ENCODE data around the gene TMEM234. TPM values are rescaled to one million over a fixed set of nuclear protein-coding genes. Genes with fewer than 3 reads are reported as not detected.

TMEM234 gene
- total RNA-seq, 2 donors from 2014 or later = 7.0 to 10.7 TPM

DNA sequence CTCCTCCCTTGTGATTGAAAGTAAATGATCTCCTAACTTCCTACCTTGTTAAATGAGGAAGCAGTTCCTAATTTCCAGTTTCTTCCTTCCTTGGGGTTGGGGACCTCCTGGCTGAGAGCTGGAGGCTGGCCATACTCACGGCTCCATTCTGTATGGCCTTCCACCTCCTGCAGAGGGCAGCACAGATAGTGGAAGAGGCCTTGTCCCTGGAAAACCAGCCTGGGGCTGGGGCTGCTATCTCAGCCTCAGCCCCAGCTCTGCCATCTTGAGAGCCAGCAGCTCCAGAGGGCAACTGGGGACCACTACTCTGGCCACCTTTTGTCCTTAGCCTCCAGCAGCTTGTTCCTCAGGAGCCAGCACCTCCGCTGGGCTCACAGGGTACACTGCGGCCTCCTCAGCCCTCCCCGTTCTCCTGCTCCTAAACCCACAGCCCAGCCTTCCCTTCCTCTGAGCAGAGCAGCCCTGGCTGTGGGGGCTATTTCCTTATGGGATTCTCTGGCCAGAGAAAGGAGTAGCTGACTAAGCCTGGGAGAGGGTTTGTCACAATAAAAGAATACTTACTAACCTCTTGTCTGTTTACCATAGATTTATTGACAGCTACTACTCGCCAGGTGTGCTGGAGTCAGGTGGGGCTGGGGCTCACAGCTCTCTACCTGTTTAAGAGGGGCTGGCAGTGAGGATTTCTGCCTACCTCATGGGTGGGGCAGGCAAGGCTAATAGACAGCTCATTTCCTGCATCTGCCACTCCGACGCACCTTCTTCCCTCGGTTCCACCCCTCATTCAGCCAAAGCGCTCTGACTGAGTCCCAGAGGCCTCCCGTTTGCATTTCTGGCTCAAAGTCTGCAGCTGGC, 6.3 kb downstream of the TMEM234 start:
- peak overlapping the region; percentile 23 to 84 for H3K27ac Mint-ChIP-seq
- ATAC-seq = peak; percentile 90 to 92
- H3K36me3 Mint-ChIP-seq = no peaks in the 10 kb centered on the region
- no peaks in the 10 kb centered on the region for H3K9me3 Mint-ChIP-seq
- DNase-seq (ENCODE audit: low spot score in 2 of 2) = peak in 1 of 2 donors; percentile 66

DNA sequence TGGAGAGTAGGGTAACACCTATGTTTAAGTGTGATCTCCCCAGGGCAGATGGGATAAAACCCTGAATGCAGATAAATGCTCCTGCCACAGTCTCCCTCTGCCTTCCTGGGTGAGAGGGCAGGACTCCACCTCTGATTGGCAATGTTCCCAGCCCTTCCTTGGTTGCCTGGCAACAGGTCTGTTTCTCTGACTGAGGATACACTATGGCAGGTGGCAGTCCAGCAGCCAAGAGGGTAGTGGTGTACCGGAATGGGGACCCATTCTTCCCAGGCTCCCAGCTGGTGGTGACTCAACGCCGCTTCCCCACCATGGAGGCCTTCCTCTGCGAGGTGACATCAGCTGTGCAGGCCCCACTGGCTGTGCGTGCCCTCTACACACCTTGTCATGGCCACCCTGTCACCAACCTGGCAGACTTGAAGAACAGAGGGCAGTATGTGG, 13.2 kb downstream of the TMEM234 start, which contains the start of gene DCDC2B:
Gene DCDC2B (plus strand): TSS at position 199 of the 438 bp plus-strand sequence. CDS start 5 bp downstream, at position 204.
- DNase-seq (ENCODE audit: low spot score in 2 of 2) (no peak), ATAC-seq (no peak)
- Mint-ChIP-seq H3K9me3 (no peaks in the 10 kb centered on the region), H3K36me3 (peaks cover 6 to 15% of the 10 kb centered on the region in 2 donors), H3K27ac (peak within 1 kb of the TSS; percentile 19 to 76)

DNA sequence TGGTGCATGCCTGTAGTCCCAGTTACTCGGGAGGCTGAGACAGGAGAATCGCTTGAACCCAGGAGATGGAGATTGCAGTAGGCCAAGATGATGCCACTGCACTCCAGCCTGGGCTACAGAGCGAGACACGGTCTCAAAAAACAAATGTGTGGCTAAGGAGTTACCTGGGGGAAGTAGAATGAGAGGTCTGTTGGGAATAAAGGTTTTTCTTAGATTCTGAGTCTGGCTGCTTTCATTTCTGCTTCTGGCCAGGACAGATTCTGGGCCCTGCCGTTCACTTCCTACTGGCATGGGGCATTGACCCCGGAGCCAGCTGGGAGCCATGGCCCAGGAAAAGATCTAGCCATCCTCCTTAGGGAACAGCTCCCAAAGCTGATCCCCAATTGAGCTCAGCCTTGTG, 13.7 kb downstream of the TMEM234 start:
- Mint-ChIP-seq H3K36me3 (peaks cover 6 to 15% of the 10 kb centered on the region in 2 donors), H3K27ac (no peak overlapping the region), H3K9me3 (no peaks in the 10 kb centered on the region)
- ATAC-seq (no peak), DNase-seq (ENCODE audit: low spot score in 2 of 2) (no peak)

- peak; percentile 85 to 90 for DNase-seq (ENCODE audit: low spot score in 2 of 2)
- H3K9me3 Mint-ChIP-seq = no peaks in the 10 kb centered on the region
- peak within 1 kb of the TSS; percentile 92 to 94 for H3K27ac Mint-ChIP-seq
- ATAC-seq = peak; percentile 79 to 82
- peaks cover 12 to 19% of the 10 kb centered on the region in 2 donors for H3K36me3 Mint-ChIP-seq
Observed at GRCh38 chr1:32205401-32206370, 16.5 kb downstream of the TMEM234 start, which contains the start of gene IQCC. TSS of gene IQCC (plus strand) at chr1:32205671. CDS start at chr1:32205682, 11 bp downstream.

- H3K9me3 Mint-ChIP-seq = no peaks in the 10 kb centered on the region
- peaks cover 12 to 19% of the 10 kb centered on the region in 2 donors for H3K36me3 Mint-ChIP-seq
- DNase-seq (ENCODE audit: low spot score in 2 of 2) (no peak), ATAC-seq (no peak)
- H3K27ac Mint-ChIP-seq = peak overlapping the region in 1 of 2 donors; percentile 92
Observed at GRCh38 chr1:32204943-32205361, 17.2 kb downstream of the TMEM234 start.

DNA sequence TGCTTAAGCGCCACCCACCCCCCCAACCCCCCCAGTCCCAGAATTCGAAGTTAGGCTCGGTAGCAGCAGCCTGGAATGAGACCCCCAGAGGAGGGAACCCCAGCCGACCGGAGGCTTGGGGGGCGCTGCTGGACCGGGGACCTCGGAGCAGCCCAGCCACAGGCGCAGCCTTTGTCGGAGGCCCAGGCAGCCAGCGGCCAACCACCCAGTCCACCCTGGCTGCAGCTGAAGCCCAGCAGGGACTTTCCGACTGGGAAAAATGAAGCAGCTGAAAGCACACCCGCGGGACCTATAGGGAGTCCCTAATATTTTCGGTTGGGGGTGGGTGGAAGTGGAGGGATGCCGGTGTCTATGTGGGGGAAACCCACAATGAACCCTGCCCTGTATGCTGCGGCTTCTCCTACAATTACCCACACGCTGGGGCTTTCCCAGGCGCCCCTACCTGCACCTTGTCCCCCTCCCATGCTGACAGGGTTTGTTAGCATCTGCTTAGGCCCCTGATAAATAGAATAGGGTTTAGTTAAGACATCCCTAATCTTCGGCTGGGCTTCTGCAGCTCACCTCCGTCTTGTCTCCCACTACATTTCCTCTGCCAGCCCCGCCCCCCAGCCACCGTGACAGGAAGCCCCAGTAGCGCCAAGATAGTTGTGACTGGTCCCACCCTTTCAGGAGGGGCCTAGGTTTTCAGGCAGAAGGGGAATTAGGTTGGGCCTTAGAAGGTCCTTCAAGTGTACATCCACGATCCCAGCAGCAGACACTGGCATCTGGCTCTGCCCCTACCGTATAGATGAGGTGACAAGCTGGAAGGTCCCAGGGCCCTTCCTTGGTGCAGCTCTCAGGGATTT, 20.9 kb downstream of the TMEM234 start:
- peaks cover 19 to 26% of the 10 kb centered on the region in 2 donors for H3K36me3 Mint-ChIP-seq
- peak; percentile 51 to 71 for ATAC-seq

GRCh38 chr1:32200226-32201010, 21.7 kb downstream of the TMEM234 start, which contains the start of gene CCDC28B:
TSS of gene CCDC28B (plus strand) at chr1:32200595. CDS start at chr1:32201936, 1,341 bp downstream.
- Mint-ChIP-seq H3K9me3 (no peaks in the 10 kb centered on the region), H3K27ac (peak within 1 kb of the TSS; percentile 73 to 95), H3K36me3 (peaks cover 21 to 26% of the 10 kb centered on the region in 2 donors)
- ATAC-seq (peak; percentile 49 to 53), DNase-seq (ENCODE audit: low spot score in 2 of 2) (peak; percentile 54 to 73)

More for the DNA sequence above, 20.9 kb downstream of the TMEM234 start:
- DNase-seq (ENCODE audit: low spot score in 2 of 2) = peak; percentile 74 to 84
- Mint-ChIP-seq H3K9me3 (no peaks in the 10 kb centered on the region), H3K27ac (peak overlapping the region; percentile 50 to 95)

- ATAC-seq = no peak
- no peaks in the 10 kb centered on the region for H3K9me3 Mint-ChIP-seq
Observed at GRCh38 chr1:32199717-32200072, 22.5 kb downstream of the TMEM234 start.

DNA sequence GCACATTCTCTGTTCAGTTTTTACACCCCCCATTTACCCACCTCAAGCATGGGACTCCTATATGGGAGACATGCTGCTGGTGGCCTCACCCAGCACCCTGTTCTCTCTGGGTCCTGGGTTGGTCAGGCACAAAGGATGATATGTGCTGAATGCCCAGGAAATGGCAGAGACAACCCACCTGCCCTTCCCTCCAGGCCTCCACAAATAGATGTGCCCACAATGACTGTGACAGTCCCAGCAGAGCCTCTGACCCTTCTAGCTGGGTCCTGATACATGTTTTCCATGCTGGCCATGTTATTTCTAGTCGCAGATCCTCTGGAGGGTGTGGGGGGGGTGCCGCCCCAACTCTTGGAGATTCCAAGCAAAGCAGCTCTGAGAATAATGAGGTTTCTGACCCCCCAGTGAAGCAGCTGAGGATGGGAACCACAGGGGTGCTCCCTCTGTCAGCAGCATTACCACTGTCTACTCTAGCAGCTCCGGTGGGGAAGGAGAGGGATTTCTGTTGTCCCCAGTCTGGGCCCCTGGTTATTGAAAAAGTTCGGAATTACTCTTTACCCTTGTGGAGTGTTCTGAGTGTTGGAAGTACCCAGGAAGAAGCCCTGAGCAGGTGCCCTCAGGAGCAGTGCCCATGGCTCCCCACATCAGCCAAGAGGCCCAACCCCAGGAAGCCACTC, 23.0 kb downstream of the TMEM234 start:
- Mint-ChIP-seq H3K9me3 (no peaks in the 10 kb centered on the region), H3K27ac (peak overlapping the region in 1 of 2 donors; percentile 73), H3K36me3 (peaks cover 29 to 32% of the 10 kb centered on the region in 2 donors)
- ATAC-seq (no peak), DNase-seq (ENCODE audit: low spot score in 2 of 2) (no peak)

More at GRCh38 chr1:32199717-32200072, 22.5 kb downstream of the TMEM234 start:
- DNase-seq (ENCODE audit: low spot score in 2 of 2) = no peak
- Mint-ChIP-seq H3K27ac (peak overlapping the region in 1 of 2 donors; percentile 73), H3K36me3 (peaks cover 26 to 27% of the 10 kb centered on the region in 2 donors)

DNA sequence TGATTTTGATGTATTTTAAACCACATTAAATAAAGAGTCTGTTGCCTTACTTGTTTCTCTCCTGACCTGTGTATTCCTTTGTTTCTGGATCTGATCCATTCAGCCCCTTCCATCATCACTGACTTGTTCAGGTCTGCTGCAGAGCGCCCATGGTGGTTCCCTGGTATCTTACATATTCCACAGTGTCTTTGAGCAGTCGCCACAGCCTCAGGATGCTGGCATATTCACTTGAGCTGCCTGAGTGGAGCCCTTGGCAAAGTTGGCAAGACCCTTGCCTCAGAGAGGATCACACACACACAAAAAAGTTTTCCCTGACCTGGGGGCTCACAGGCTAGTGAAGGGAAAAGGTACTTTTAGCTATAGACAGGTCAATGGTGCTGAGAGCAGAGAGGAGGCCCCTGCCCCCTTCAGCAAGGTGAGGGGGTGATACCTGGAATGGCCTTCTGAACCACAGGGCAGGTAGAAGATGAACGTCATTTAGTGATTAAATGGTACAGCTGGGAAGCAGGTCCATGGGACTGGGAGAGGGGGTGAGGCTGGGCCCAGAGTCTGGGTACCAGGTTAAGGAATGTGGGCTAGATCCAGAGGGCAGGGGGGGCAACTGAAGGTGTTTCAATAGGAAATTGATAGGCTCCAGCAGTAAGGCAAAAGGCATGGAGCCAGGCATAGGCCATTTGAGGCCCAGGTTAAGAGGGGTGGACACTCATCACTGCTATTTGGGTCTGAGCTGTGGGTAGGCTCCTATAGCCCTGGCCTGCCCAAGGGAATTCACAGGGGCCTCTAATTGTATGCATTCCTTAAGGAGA, 23.7 kb downstream of the TMEM234 start:
- DNase-seq (ENCODE audit: low spot score in 2 of 2) = no peak
- Mint-ChIP-seq H3K27ac (peak overlapping the region; percentile 22 to 66), H3K36me3 (peaks cover 35 to 39% of the 10 kb centered on the region in 2 donors), H3K9me3 (no peaks in the 10 kb centered on the region)
- ATAC-seq = no peak

DNA sequence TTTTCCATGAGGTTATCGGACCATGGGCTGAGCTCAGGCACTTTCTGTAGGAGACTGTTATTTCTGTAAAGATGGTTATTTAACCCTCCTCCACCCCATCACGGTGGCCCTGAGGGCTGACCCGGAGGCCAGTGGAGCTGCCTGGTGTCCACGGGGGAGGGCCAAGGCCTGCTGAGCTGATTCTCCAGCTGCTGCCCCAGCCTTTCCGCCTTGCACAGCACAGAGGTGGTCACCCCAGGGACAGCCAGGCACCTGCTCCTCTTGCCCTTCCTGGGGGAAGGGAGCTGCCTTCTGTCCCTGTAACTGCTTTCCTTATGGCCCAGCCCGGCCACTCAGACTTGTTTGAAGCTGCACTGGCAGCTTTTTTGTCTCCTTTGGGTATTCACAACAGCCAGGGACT, 24.3 kb downstream of the TMEM234 start:
- Mint-ChIP-seq H3K27ac (peak overlapping the region; percentile 67 to 93), H3K9me3 (no peaks in the 10 kb centered on the region), H3K36me3 (peaks cover 40 to 44% of the 10 kb centered on the region in 2 donors)
- ATAC-seq (no peak), DNase-seq (ENCODE audit: low spot score in 2 of 2) (no peak)

GRCh38 chr1:32197074-32197473, 25.1 kb downstream of the TMEM234 start:
- DNase-seq (ENCODE audit: low spot score in 2 of 2) (no peak), ATAC-seq (no peak)
- Mint-ChIP-seq H3K9me3 (no peaks in the 10 kb centered on the region), H3K36me3 (peaks cover 48 to 52% of the 10 kb centered on the region in 2 donors), H3K27ac (peak overlapping the region; percentile 67 to 93)

GRCh38 chr1:32195972-32196823, 26.0 kb downstream of the TMEM234 start:
- peak overlapping the region; percentile 67 to 86 for H3K27ac Mint-ChIP-seq
- no peak for ATAC-seq
- peaks cover 51 to 57% of the 10 kb centered on the region in 2 donors for H3K36me3 Mint-ChIP-seq
- no peaks in the 10 kb centered on the region for H3K9me3 Mint-ChIP-seq
- DNase-seq (ENCODE audit: low spot score in 2 of 2) = no peak

Measured in activated naive CD4-positive, alpha-beta T cell treated with anti-CD3 and anti-CD28 coated beads, Interleukin-2, amount 50 U/mL, for 72 hours (primary cell).